HFF-Myc (cell line): Measurements from ENCODE around the gene OR2B2.
"Not testable (repeated sequence)": the region's sequence is repeated elsewhere in the genome, so short reads cannot be mapped to it uniquely, and the experiment has no call there.

Experiments used
- DNase-seq: peaks from one replicate; pipeline ENCODE4 v3.0.0-alpha.2; 2011; ENCODE audit warnings: low read depth; ENCODE audit errors: extremely low read depth
- H3K4me3 ChIP-seq: replicated peaks from 2 replicates; pipeline ENCODE4 v1.5.1; 2011; ENCODE audit warnings: low read depth, mild to moderate bottlenecking, control low read depth, low read length
- CTCF ChIP-seq: IDR thresholded peaks from 2 replicates; pipeline ENCODE4 v1.5.1; 2012; ENCODE audit warnings: mild to moderate bottlenecking, low read depth, low read length, control low read depth; ENCODE audit errors: missing control alignments

OR2B2 gene

GRCh38 chr6:27911956-27912446, at the start of gene OR2B2:
TSS of gene OR2B2 (minus strand) at chr6:27912396. CDS start at chr6:27912319, 77 bp downstream.
- no peak within 1 kb of the TSS for H3K4me3 ChIP-seq
- no peak for TF ChIP-seq CTCF
- DNase-seq = no peak

- DNase-seq = no peak
- H3K4me3 ChIP-seq = no peak overlapping the region
- TF ChIP-seq CTCF = no peak
Observed at GRCh38 chr6:27957516-27957915, 45.3 kb upstream of the OR2B2 start.

GRCh38 chr6:27956941-27957340, 44.7 kb upstream of the OR2B2 start, which contains the start of gene OR2B6:
TSS of gene OR2B6 (plus strand) at chr6:27957241. CDS start at chr6:27957241, 0 bp downstream.
- H3K4me3 ChIP-seq = no peak within 1 kb of the TSS
- DNase-seq = no peak
- no peak for TF ChIP-seq CTCF

- no peak for DNase-seq
- no peak for TF ChIP-seq CTCF
- no peak overlapping the region for H3K4me3 ChIP-seq
Observed at GRCh38 chr6:27951040-27951439, 38.8 kb upstream of the OR2B2 start.

- DNase-seq = no peak
- TF ChIP-seq CTCF = no peak
- H3K4me3 ChIP-seq = no peak overlapping the region
Observed at GRCh38 chr6:27948237-27948636, 36.0 kb upstream of the OR2B2 start.

GRCh38 chr6:27943072-27943471, 30.9 kb upstream of the OR2B2 start:
- not testable (repeated sequence) for DNase-seq

GRCh38 chr6:27940766-27941165, 28.6 kb upstream of the OR2B2 start:
- no peak overlapping the region for H3K4me3 ChIP-seq
- no peak for DNase-seq
- no peak for TF ChIP-seq CTCF

More at GRCh38 chr6:27943072-27943471, 30.9 kb upstream of the OR2B2 start:
- H3K4me3 ChIP-seq = not testable (repeated sequence)
